Measurements from ENCODE around the gene EXOC7.
"Not testable (repeated sequence)": the region's sequence is repeated elsewhere in the genome, so short reads cannot be mapped to it uniquely, and the experiment has no call there.

The EXOC7 gene

DNA sequence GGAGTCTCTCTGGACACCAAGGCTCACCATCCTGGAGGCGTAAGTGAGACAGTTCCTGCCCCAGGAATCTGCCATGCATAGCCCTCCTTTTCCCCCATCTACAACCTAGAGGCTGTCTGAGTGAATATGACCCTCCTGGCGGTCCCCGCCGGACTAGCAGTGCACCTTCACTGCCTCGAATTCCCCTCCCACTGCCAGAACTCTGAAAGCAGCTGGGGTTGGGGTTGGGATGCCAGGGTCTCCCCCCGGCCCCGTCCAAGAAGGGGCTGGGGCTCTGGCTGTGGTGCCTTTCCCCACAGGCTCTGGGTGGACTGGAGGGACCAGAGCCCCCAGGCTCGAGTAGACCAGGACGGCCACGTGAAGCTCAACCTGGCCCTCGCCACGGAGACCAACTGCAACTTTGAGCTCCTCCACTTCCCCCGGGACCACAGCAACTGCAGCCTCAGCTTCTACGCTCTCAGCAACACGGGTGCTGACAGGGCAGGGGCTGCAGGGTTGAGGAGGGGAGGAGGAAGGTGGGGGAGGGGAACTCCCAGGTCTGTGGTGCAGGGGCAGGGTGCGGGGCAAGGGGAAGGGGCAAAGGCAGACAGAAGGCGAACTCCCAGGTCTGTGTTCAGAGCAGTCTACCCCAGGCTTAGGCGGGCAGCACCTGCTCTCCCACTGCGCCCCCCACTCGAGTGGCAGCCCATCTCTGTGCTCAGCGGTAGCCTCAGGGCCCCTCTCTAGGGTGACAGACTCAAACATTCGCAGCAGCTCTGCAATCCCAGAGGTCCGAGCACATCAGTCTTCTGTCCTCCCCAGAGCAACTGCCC lies 23.4 kb downstream of the EXOC7 start:
- Mint-ChIP-seq H3K4me1 (ENCODE audit: low read depth) (peaks cover 9% of the 10 kb centered on the region), H3K9me3 (no peaks in the 10 kb centered on the region), H3K36me3 (ENCODE audit: low read depth) (peaks cover 9% of the 10 kb centered on the region), H3K27me3 (ENCODE audit: low read depth) (peaks cover 53% of the 10 kb centered on the region), H3K27ac (no peak overlapping the region), H3K4me3 (no peak overlapping the region)

DNA sequence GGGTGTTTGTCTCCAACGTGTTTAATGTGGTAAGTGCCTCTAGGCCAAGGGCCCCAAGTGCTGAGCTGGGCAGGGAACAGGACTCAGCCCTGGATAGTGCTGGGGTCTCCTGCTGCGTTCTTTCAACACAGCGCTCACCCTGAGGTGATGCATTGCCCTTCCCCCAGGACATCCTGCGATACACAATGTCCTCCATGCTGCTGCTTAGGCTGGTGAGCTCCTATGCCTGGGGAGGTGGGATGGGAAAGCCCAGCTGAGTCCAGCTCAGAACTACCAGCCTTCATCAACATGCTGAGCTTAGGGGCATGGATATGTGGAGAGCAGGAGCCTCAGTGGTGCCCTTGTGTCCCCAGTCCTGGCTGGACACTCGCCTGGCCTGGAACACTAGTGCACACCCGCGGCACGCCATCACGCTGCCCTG lies 24.0 kb downstream of the EXOC7 start:
- no peaks in the 10 kb centered on the region for H3K9me3 Mint-ChIP-seq
- peaks cover 10% of the 10 kb centered on the region for H3K36me3 Mint-ChIP-seq (ENCODE audit: low read depth)
- no peak overlapping the region for H3K4me3 Mint-ChIP-seq
- H3K4me1 Mint-ChIP-seq (ENCODE audit: low read depth) = peaks cover 13% of the 10 kb centered on the region
- H3K27ac Mint-ChIP-seq = no peak overlapping the region
- H3K27me3 Mint-ChIP-seq (ENCODE audit: low read depth) = peaks cover 59% of the 10 kb centered on the region

GRCh38 chr17:76078860-76079534 lies 24.6 kb downstream of the EXOC7 start, which contains the start of gene ZACN:
Gene ZACN (plus strand): TSS chr17:76079182. CDS start chr17:76079265, 83 bp downstream.
- H3K9me3 Mint-ChIP-seq = no peaks in the 10 kb centered on the region
- H3K27me3 Mint-ChIP-seq (ENCODE audit: low read depth) = peaks cover 62% of the 10 kb centered on the region
- H3K36me3 Mint-ChIP-seq (ENCODE audit: low read depth) = peaks cover 5% of the 10 kb centered on the region
- peak within 1 kb of the TSS; percentile 26 for H3K27ac Mint-ChIP-seq
- H3K4me3 Mint-ChIP-seq = no peak within 1 kb of the TSS
- peaks cover 13% of the 10 kb centered on the region for H3K4me1 Mint-ChIP-seq (ENCODE audit: low read depth)

GRCh38 chr17:76078370-76078769 lies 25.2 kb downstream of the EXOC7 start:
- Mint-ChIP-seq H3K27ac (peak overlapping the region; percentile 26), H3K4me1 (ENCODE audit: low read depth) (peaks cover 13% of the 10 kb centered on the region), H3K27me3 (ENCODE audit: low read depth) (peaks cover 68% of the 10 kb centered on the region)
- not testable (repeated sequence) for H3K9me3 Mint-ChIP-seq; H3K36me3 Mint-ChIP-seq (ENCODE audit: low read depth); H3K4me3 Mint-ChIP-seq

DNA sequence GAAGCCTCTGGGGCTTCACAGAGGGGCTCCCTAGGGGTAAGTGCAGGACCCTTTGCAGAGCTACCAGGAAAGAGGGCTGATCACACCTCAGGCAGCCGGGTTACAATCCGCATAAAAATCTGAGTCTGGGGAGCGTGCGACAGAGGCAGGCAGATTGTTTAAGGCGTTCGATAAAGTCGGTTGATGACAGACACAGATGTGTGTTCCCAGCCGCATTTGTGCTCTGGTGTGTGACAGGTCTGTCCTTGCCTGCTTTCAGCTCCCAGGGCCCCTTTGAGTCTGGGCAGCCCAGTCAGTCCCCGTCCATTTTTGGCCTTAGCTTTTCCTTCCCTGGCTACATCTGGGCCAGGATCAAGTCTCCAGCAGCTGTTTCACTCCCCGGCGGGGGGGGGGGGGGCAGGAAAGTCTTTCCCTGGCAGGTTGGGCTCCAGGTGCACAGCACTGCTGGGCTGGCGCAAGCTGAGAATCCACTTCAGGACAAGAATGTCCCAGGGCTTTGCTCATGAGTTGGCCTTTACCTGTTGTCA lies 25.9 kb downstream of the EXOC7 start:
- no peak overlapping the region for H3K4me3 Mint-ChIP-seq

GRCh38 chr17:76076765-76077583 lies 26.6 kb downstream of the EXOC7 start:
- peaks cover 69% of the 10 kb centered on the region for H3K27me3 Mint-ChIP-seq (ENCODE audit: low read depth)
- peaks cover 13% of the 10 kb centered on the region for H3K4me1 Mint-ChIP-seq (ENCODE audit: low read depth)
- H3K36me3 Mint-ChIP-seq (ENCODE audit: low read depth) = peaks cover 5% of the 10 kb centered on the region
- H3K9me3 Mint-ChIP-seq = no peaks in the 10 kb centered on the region
- H3K4me3 Mint-ChIP-seq = peak overlapping the region; percentile 84
- peak overlapping the region; percentile 72 for H3K27ac Mint-ChIP-seq

More for the DNA sequence above, 25.9 kb downstream of the EXOC7 start:
- Mint-ChIP-seq H3K4me1 (ENCODE audit: low read depth) (peaks cover 13% of the 10 kb centered on the region), H3K27ac (no peak overlapping the region), H3K9me3 (no peaks in the 10 kb centered on the region), H3K27me3 (ENCODE audit: low read depth) (peaks cover 69% of the 10 kb centered on the region), H3K36me3 (ENCODE audit: low read depth) (peaks cover 5% of the 10 kb centered on the region)

GRCh38 chr17:76076146-76076764 lies 27.3 kb downstream of the EXOC7 start:
- Mint-ChIP-seq H3K27me3 (ENCODE audit: low read depth) (peaks cover 65% of the 10 kb centered on the region), H3K9me3 (no peaks in the 10 kb centered on the region), H3K27ac (no peak overlapping the region), H3K4me3 (peak overlapping the region; percentile 84), H3K36me3 (ENCODE audit: low read depth) (peaks cover 7% of the 10 kb centered on the region), H3K4me1 (ENCODE audit: low read depth) (peaks cover 19% of the 10 kb centered on the region)

DNA sequence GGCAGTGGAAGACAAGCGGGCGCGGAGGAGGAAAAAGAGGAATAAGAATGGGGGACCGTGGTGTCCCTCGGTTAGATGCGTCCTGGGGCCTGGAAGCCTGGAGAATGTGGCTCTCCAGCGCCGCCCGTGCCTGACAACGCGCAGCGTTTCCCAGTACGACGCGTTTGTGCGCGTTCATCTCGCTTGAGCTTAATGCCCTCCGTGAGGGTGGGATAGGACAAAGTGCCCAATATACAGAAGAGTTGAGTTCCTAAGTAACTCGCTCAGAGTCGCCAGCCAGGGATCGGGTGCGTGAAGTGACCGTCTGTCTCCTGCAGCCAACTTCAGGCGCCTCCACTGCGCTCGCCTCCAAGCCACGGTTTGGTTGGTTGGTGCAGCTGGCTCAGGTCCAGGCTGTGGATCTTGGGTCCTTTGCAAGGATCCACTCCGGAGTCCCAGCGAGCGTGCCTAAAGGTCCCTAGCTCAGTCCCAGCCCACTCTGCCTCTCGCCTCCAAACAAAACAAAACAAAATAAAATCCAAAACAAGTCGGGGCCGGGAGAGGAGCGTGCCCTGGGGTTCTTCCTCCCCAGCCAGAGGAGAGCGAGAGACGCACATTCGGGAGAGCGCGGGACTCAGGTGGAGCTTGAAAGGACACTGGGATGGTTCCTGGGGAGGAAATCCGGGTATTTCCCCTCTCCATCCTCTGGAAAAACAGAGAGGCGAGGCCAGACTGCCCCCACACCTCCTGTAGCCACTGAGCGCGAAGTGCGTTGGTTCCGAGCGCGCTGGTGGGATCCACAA lies 28.0 kb downstream of the EXOC7 start:
- H3K27me3 Mint-ChIP-seq (ENCODE audit: low read depth) = peaks cover 65% of the 10 kb centered on the region
- H3K4me3 Mint-ChIP-seq = peak overlapping the region; percentile 45
- H3K9me3 Mint-ChIP-seq = no peaks in the 10 kb centered on the region
- H3K36me3 Mint-ChIP-seq (ENCODE audit: low read depth) = peaks cover 7% of the 10 kb centered on the region
- peaks cover 24% of the 10 kb centered on the region for H3K4me1 Mint-ChIP-seq (ENCODE audit: low read depth)
- H3K27ac Mint-ChIP-seq = no peak overlapping the region

DNA sequence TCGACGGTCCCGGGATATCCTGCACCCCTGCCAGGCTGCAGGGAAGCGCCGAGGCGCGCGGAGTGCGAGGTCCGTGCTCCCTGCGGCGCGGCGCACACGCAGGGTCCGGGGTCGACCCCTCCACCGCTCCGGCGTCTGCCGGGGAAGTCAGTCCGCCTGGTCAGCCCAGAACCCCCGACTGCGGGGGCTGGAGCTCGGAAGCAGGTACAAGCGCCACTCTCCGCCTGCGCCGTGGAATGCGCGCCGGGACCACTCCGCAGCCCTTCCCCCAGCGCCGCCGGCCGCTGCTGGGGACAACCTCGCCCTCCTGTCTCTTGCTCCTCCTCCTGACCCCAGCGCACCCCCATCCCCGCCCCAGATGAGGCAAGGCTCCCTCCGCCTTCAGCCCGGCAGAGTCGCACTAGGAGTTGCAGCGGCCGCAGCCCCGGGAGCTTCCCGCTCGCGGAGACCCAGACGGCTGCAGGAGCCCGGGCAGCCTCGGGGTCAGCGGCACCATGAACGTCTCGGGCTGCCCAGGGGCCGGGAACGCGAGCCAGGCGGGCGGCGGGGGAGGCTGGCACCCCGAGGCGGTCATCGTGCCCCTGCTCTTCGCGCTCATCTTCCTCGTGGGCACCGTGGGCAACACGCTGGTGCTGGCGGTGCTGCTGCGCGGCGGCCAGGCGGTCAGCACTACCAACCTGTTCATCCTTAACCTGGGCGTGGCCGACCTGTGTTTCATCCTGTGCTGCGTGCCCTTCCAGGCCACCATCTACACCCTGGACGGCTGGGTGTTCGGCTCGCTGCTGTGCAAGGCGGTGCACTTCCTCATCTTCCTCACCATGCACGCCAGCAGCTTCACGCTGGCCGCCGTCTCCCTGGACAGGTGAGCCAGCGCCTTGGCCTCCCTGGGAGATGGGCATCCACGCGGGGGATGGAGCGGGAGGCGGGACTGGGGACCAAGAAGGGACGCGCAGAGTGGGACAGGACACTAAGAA lies 28.9 kb downstream of the EXOC7 start, which contains the start of gene GALR2:
TSS of gene GALR2 (plus strand) at position 392 of the 974 bp plus-strand sequence. CDS start at position 495, 103 bp downstream.
- Mint-ChIP-seq H3K4me3 (peak within 1 kb of the TSS; percentile 45), H3K9me3 (no peaks in the 10 kb centered on the region), H3K27me3 (ENCODE audit: low read depth) (peaks cover 61% of the 10 kb centered on the region), H3K4me1 (ENCODE audit: low read depth) (peaks cover 30% of the 10 kb centered on the region), H3K27ac (peak within 1 kb of the TSS; percentile 4), H3K36me3 (ENCODE audit: low read depth) (peaks cover 7% of the 10 kb centered on the region)

- Mint-ChIP-seq H3K27me3 (ENCODE audit: low read depth) (peaks cover 37% of the 10 kb centered on the region), H3K4me1 (ENCODE audit: low read depth) (peaks cover 32% of the 10 kb centered on the region), H3K4me3 (peak within 1 kb of the TSS; percentile 97), H3K36me3 (ENCODE audit: low read depth) (peaks cover 12% of the 10 kb centered on the region), H3K9me3 (no peaks in the 10 kb centered on the region), H3K27ac (peak within 1 kb of the TSS; percentile 94)
Measured at GRCh38 chr17:76072148-76072858, 31.3 kb downstream of the EXOC7 start, which contains the start of gene SRP68. Gene SRP68 (minus strand): TSS chr17:76072517. CDS start chr17:76072491, 26 bp downstream.

DNA sequence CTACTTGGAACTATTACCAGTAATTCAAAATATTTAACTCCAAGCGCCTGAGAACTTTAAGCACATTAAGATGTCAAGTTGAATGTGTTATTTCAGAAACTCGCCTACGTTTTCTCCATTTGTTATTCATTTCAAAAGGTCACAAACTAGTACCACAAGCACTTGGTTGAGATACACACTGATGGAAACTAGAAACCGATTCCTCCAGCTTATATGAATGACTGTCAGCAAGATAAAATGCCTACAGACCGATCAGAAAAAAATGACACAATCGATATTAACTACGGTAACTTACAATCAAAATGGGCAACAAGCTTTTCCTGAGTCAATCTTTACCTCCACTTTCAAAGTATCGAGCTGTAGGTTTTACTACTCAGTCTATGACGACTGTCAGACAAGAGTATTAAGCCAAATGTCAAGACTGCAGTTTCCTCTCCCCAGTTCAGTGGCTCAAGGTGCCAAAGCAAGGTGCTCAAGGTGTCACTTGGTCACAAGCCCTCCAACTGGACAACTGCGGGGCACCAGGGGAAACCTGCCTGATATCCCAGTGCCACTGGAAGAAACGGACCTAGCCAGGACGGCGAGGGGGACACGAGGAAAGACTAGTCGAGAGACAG lies 31.9 kb downstream of the EXOC7 start:
- Mint-ChIP-seq H3K4me1 (ENCODE audit: low read depth) (peaks cover 30% of the 10 kb centered on the region), H3K27me3 (ENCODE audit: low read depth) (peaks cover 30% of the 10 kb centered on the region), H3K4me3 (peak overlapping the region; percentile 97), H3K9me3 (no peaks in the 10 kb centered on the region), H3K36me3 (ENCODE audit: low read depth) (peaks cover 15% of the 10 kb centered on the region), H3K27ac (peak overlapping the region; percentile 94)

Measured in T-helper 1 cell treated with Interleukin-12 subunit alpha and Interleukin-12 subunit beta and Interleukin-4 antibody, amounts not matched to agents 30 μg/mL and 1 μg/mL, for 36 hours (primary cell).